Panc1 (cell line): ENCODE measurements around the gene LIMA1. TPM values are rescaled to one million over a fixed set of nuclear protein-coding genes. Genes with fewer than 3 reads are reported as not detected.

Experiments
- ATAC-seq: fragments of 200-7000 bp; cut with Tn5 transposase; 2 replicates; pipeline ENCODE4 v1.9.1; 2020; ENCODE audit warnings: mild to moderate bottlenecking, moderate library complexity
- BruUV-seq: library from RNA; stranded (reverse); fragments of 400-500 nt; replicated peaks from 2 replicates; lab custom pipeline; 2021; lab: Mats Ljungman, UMichigan
- CTCF ChIA-PET: fragments of 300-600 bp; sonication (Branson Sonifier 250); formaldehyde crosslinking; loops from one replicate; lab custom pipeline; 2022; ENCODE audit warnings: antibody characterized with exemption; lab: Charles Lee
- POLR2A ChIA-PET: fragments of 300-600 bp; sonication (Branson Sonifier 250); formaldehyde crosslinking; loops from one replicate; lab custom pipeline; 2022; ENCODE audit warnings: antibody characterized with exemption; lab: Charles Lee
- DNase-seq: peaks from one replicate; pipeline ENCODE4 v3.0.0-alpha.2; 2010; ENCODE audit warnings: low read depth, low spot score
- H3K27ac ChIP-seq: 2 replicates; pipeline ENCODE4 v1.5.1; 2011; ENCODE audit warnings: mild to moderate bottlenecking, low read length, inconsistent platforms
- H3K27me3 ChIP-seq: fragments of 200-500 bp; sonication (Bioruptor generic); 2 replicates; pipeline ENCODE4 v1.6.0; 2014; ENCODE audit warnings: low read length, inconsistent platforms; ENCODE audit not compliant: control insufficient read depth, insufficient read depth
- H3K36me3 ChIP-seq: fragments of 200-500 bp; sonication (Bioruptor generic); 2 replicates; pipeline ENCODE4 v1.5.1; 2014; ENCODE audit warnings: inconsistent platforms, mild to moderate bottlenecking, low read length, moderate library complexity; ENCODE audit not compliant: control insufficient read depth, insufficient read depth
- H3K4me1 ChIP-seq: 2 replicates; pipeline ENCODE4 v1.5.1; 2011; ENCODE audit warnings: inconsistent platforms, mild to moderate bottlenecking, low read length, moderate library complexity; ENCODE audit not compliant: control insufficient read depth, insufficient read depth
- H3K4me3 ChIP-seq, 2 experiments: 2 replicates each; pipeline ENCODE4 v1.5.1; 2011 to 2012; ENCODE audit warnings: low read depth in 2 of 2, low read length in 2 of 2, mild to moderate bottlenecking in 2 of 2, inconsistent platforms in 1 of 2, moderate library complexity in 1 of 2
- H3K9me3 ChIP-seq: fragments of 200-500 bp; sonication (Bioruptor generic); 2 replicates; pipeline ENCODE4 v1.5.1; 2014; ENCODE audit warnings: low read depth, mild to moderate bottlenecking, inconsistent platforms, low read length, moderate library complexity; ENCODE audit not compliant: control insufficient read depth, insufficient read depth
- CTCF ChIP-seq: fragments of 450-650 bp; IDR thresholded peaks from 2 replicates; pipeline ENCODE4 v1.5.1; 2017; ENCODE audit warnings: mild to moderate bottlenecking
- POLR2AphosphoS5 ChIP-seq: IDR thresholded peaks from 2 replicates; pipeline ENCODE4 v1.6.1; 2012; ENCODE audit warnings: mild to moderate bottlenecking, low read depth, low read length, moderate library complexity
- REST ChIP-seq, 2 experiments: IDR thresholded peaks; 2 replicates each; pipeline ENCODE4 v1.6.1; 2011 to 2012; ENCODE audit warnings: low read depth in 2 of 2, control low read depth in 1 of 2, low read length in 1 of 2, mild to moderate bottlenecking in 1 of 2, moderate library complexity in 1 of 2; ENCODE audit not compliant: insufficient read depth in 1 of 2
- SIN3A ChIP-seq: IDR thresholded peaks from 2 replicates; pipeline ENCODE4 v1.6.1; 2012; ENCODE audit warnings: low read depth, mild to moderate bottlenecking, low read length, moderate library complexity, borderline replicate concordance; ENCODE audit not compliant: insufficient read depth
- TCF7L2 ChIP-seq: IDR thresholded peaks from 2 replicates; pipeline ENCODE4 v1.6.1; 2011; ENCODE audit warnings: mild to moderate bottlenecking, low read depth, low read length, inconsistent platforms
- in situ Hi-C: cut with HindIII; loops from 2 replicates; pipeline ENCODE4 v1.10.0; 2016; ENCODE audit warnings: low sequenced_read_pairs, low pct_unique_long_range_greater_than_20kb
- intact Hi-C: fragments of 100-400 bp; cut with micrococcal nuclease; formaldehyde crosslinking; loops from one replicate; pipeline ENCODE4 v1.10.0; 2022; ENCODE audit not compliant: unreplicated experiment
- total RNA-seq: library from RNA; stranded (reverse); gene quantifications from one replicate; pipeline ENCODE4 v1.2.1, GENCODE V29; 2021; ENCODE audit not compliant: unreplicated experiment

Gene LIMA1
- total RNA-seq, 1 experiment from 2014 or later = 155 TPM

- CTCF ChIA-PET = interaction anchor here (0.7 to 1.4 kb wide), 3 partner anchors 102 to 133 kb away, joined by 4 to 9 read pairs (median 6); partner anchors contain the start of gene LIMA1
- POLR2A ChIA-PET = interaction anchor here (0.6 kb wide), 1 partner anchor 15 kb away, joined by 8 read pairs; the partner anchor contains the start of gene CERS5
- ATAC-seq = no peak
Observed at GRCh38 chr12:50181691-50182090, 101.6 kb downstream of the LIMA1 start.

GRCh38 chr12:50175716-50176026 lies 107.6 kb downstream of the LIMA1 start:
- H3K27me3 ChIP-seq = no peaks in the 10 kb centered on the region
- H3K4me3 ChIP-seq = no peak overlapping the region
- intact Hi-C loops = loop anchor here (1.0 kb wide), 1 partner anchor 100 kb away; no protein-coding TSS in a partner anchor
- ATAC-seq (no peak), DNase-seq (no peak)
- CTCF ChIA-PET = interaction anchor here (0.5 to 1.0 kb wide), 5 partner anchors 65 to 139 kb away, joined by 3 to 20 read pairs (median 6); partner anchors contain the start of gene COX14
- no TSS peak for BruUV-seq
- peaks cover 7% of the 10 kb centered on the region for H3K36me3 ChIP-seq
- POLR2A ChIA-PET = no interaction called here
- H3K4me1 ChIP-seq = no peaks in the 10 kb centered on the region
- TF ChIP-seq CTCF = peak; percentile 41; the same call in 1 of the 2 replicates
- TF ChIP-seq REST (IDR thresholded peaks at IDR 0.05; ENCODE audit: insufficient read depth in 1 of 2, low read depth in 2 of 2, low read length in 1 of 2) = no peak
- TF ChIP-seq POLR2AphosphoS5 = no peak
- TF ChIP-seq TCF7L2 = no peak
- no peak for TF ChIP-seq SIN3A
- H3K27ac ChIP-seq = no peak overlapping the region
- in situ Hi-C loops = no loop called here
- no peaks in the 10 kb centered on the region for H3K9me3 ChIP-seq

More at GRCh38 chr12:50181691-50182090, 101.6 kb downstream of the LIMA1 start:
- intact Hi-C loops (loop anchor here (10.0 kb wide), 1 partner anchor 133 kb away; no protein-coding TSS in a partner anchor), in situ Hi-C loops (no loop called here)
- H3K27me3 ChIP-seq = no peaks in the 10 kb centered on the region
- TF ChIP-seq POLR2AphosphoS5 = no peak
- no peak for TF ChIP-seq REST (IDR thresholded peaks at IDR 0.05; ENCODE audit: insufficient read depth in 1 of 2, low read depth in 2 of 2, low read length in 1 of 2)
- TF ChIP-seq CTCF = no peak
- no peak for TF ChIP-seq SIN3A
- TF ChIP-seq TCF7L2 = no peak
- peak overlapping the region; percentile 19; the same call in 1 of the 2 replicates for H3K27ac ChIP-seq
- no TSS peak for BruUV-seq
- no peaks in the 10 kb centered on the region for H3K9me3 ChIP-seq
- no peak for DNase-seq
- H3K4me3 ChIP-seq = no peak overlapping the region
- H3K36me3 ChIP-seq = peaks cover 17% of the 10 kb centered on the region
- H3K4me1 ChIP-seq = peaks cover 9% of the 10 kb centered on the region; the same call in 1 of the 2 replicates
